K562 (cell line): ENCODE results near the gene RNF217. TPM values are rescaled to one million over a fixed set of nuclear protein-coding genes. Genes with fewer than 3 reads are reported as not detected.

Experiments used
- CEBPG ChIP-seq, 3 experiments: fragments of 200-800 bp in 1 of 3; sonication (Bioruptor generic) in 1 of 3; sonication (generic) in 1 of 3; formaldehyde crosslinking in 1 of 3; IDR thresholded peaks in 2 of 3; conservative IDR thresholded peaks in 1 of 3; 2 replicates each; pipeline versions ENCODE4 v1.6.1 to v1.8.0; 2016 to 2022; ENCODE audit warnings: missing compliant biosample characterization in 2 of 3, missing genetic modification characterization in 2 of 3, mild to moderate bottlenecking in 1 of 3, missing genetic modification reagents in 1 of 3
- CREB5 ChIP-seq: fragments of 250-450 bp; sonication (Bioruptor Pico); IDR thresholded peaks from 2 replicates; pipeline ENCODE4 v1.5.0; 2020; ENCODE audit warnings: mild to moderate bottlenecking
- DIDO1 ChIP-seq: fragments of 450-650 bp; IDR thresholded peaks from 2 replicates; pipeline ENCODE4 v1.6.1; 2016; ENCODE audit warnings: low read depth, missing biosample characterization, missing genetic modification characterization
- ILK ChIP-seq: fragments of 450-650 bp; IDR thresholded peaks from 2 replicates; pipeline ENCODE4 v1.6.1; 2016; ENCODE audit warnings: missing genetic modification characterization, low read depth, mild to moderate bottlenecking, missing compliant biosample characterization, moderate library complexity, borderline replicate concordance
- JUN ChIP-seq, 2 experiments: sonication (generic) in 1 of 2; formaldehyde crosslinking in 1 of 2; IDR thresholded peaks; 2 replicates each; pipeline versions ENCODE4 v1.6.1 to v1.8.0; 2012 to 2022; ENCODE audit warnings: borderline replicate concordance in 2 of 2, mild to moderate bottlenecking in 2 of 2, improper control_type of control experiment in 1 of 2, low read depth in 1 of 2, low read length in 1 of 2, missing genetic modification reagents in 1 of 2
- ZNF217 ChIP-seq: sonication (generic); formaldehyde crosslinking; IDR thresholded peaks from 2 replicates; pipeline ENCODE4 v1.8.0; 2022; ENCODE audit warnings: mild to moderate bottlenecking, missing genetic modification reagents
- polyA plus RNA-seq, 8 experiments: library from polyadenylated mRNA; depleted of rRNA in 4 of 8; stranded (reverse) in 5 of 8; unstranded in 3 of 8; fragments of >200 nt; fragmentation: Nextera tagmentation in 2 of 8; fragmentation: Illumina TruSeq in 1 of 8; extraction: Ambion mirVana in 2 of 8; extraction: Trizol in 1 of 8; gene quantifications; 2 replicates each; pipeline versions ENCODE4 v1.2.1 to v1.2.3, GENCODE V29; 2011 to 2014; ENCODE audit warnings: inconsistent platforms in 1 of 8, missing spikeins in 1 of 8
- total RNA-seq, 7 experiments: library from RNA; depleted of rRNA in 6 of 7; stranded (reverse); fragments of >200 nt in 6 of 7; fragmentation: Illumina TruSeq in 2 of 7; extraction: Trizol in 2 of 7; gene quantifications; 2 replicates each; pipeline versions ENCODE4 v1.2.1 to v1.2.3, GENCODE V29; 2011 to 2021; ENCODE audit warnings: low replicate concordance in 1 of 7

RNF217 gene
- total and polyA plus RNA-seq, 9 of the 15 experiments (the other 6 are each of a cell fraction or from before 2014, with no cell fraction given): 2.9 to 25.6 (median 12.0) TPM

GRCh38 chr6:125078602-125079321 lies 116.5 kb downstream of the RNF217 start (continued):
- TF ChIP-seq ZNF217 (CRISPR knock-in tag) (no peak), CEBPG (CRISPR knock-in tag; IDR thresholded peaks at IDR 0.05) (no peak), CEBPG (tag; conservative IDR thresholded peaks at IDR 0.05 in 1 of 2, IDR thresholded peaks at IDR 0.05 in 1 of 2) (no peak), JUN (IDR thresholded peaks at IDR 0.05; ENCODE audit: borderline replicate concordance, low read depth, low read length) (no peak), JUN (CRISPR knock-in tag; IDR thresholded peaks at IDR 0.05; ENCODE audit: borderline replicate concordance) (no peak), ILK (tag) (no peak), CREB5 (CRISPR knock-in tag) (no peak), DIDO1 (tag) (no peak)
